Omental fat pad (tissue), 4 donors: ENCODE results near the gene PSMD11. TPM values are rescaled to one million over a fixed set of nuclear protein-coding genes. Genes with fewer than 3 reads are reported as not detected.
"Not testable (repeated sequence)": the region's sequence is repeated elsewhere in the genome, so short reads cannot be mapped to it uniquely, and the experiment has no call there.

Experiments
- ATAC-seq: fragments of 150-250 bp; one replicate; pipeline ENCODE4 v1.9.1; 2016; ENCODE audit warnings: mild to moderate bottlenecking, moderate library complexity; ENCODE audit not compliant: low FRiP score
- DNase-seq: peaks from one replicate; pipeline ENCODE4 v3.0.0-alpha.2; 2019; ENCODE audit warnings: low spot score
- total RNA-seq, 4 donors: library from RNA; depleted of rRNA; stranded (reverse); fragments of >200 nt; gene quantifications; one replicate each; pipeline ENCODE4 v1.1.0, GENCODE V29; 2016
- TF ChIP-seq, protein P1 (sequence below), 3 donors: fragments of 450-650 bp; IDR thresholded peaks; one replicate each; pipeline ENCODE4 v1.5.1; 2016 to 2017; ENCODE audit warnings: antibody characterized with exemption in 3 of 3, mild to moderate bottlenecking in 3 of 3, moderate library complexity in 2 of 3

PSMD11 gene
- total RNA-seq, 4 donors from 2014 or later, result 58.2 to 114 (median 67.0) TPM

DNA sequence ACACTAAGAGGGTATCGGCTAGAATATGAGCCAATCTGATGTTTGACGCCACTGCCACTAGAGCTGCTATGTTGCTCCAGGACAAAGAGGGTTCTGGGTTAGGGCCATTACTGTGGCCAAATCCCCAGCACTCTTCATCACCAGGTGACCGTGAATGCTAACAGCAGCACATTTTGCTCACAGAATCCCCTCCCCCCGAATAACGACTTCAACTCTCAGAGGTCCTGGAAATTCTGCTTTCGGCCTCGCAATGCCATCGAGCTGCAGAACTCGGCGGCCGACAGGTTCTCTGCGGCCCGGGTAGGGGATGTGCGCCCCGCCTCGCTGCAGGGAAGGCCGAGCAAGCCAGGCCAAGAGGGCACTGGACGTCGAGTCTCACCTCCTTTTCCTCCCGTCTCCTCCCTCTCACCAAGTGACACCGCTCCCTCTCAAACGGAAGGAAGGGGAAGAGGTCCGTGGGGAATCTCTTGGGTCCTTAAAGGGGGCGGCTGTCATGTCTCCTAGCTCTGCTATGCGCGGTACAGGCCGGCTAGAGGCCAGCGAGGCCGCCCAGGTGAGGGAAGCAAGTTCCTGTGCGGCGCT, 74.4 kb downstream of the PSMD11 start:
- TF ChIP-seq, protein P1, sequence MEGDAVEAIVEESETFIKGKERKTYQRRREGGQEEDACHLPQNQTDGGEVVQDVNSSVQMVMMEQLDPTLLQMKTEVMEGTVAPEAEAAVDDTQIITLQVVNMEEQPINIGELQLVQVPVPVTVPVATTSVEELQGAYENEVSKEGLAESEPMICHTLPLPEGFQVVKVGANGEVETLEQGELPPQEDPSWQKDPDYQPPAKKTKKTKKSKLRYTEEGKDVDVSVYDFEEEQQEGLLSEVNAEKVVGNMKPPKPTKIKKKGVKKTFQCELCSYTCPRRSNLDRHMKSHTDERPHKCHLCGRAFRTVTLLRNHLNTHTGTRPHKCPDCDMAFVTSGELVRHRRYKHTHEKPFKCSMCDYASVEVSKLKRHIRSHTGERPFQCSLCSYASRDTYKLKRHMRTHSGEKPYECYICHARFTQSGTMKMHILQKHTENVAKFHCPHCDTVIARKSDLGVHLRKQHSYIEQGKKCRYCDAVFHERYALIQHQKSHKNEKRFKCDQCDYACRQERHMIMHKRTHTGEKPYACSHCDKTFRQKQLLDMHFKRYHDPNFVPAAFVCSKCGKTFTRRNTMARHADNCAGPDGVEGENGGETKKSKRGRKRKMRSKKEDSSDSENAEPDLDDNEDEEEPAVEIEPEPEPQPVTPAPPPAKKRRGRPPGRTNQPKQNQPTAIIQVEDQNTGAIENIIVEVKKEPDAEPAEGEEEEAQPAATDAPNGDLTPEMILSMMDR (IDR thresholded peaks at IDR 0.05), result no peak
- no peak for ATAC-seq

DNA sequence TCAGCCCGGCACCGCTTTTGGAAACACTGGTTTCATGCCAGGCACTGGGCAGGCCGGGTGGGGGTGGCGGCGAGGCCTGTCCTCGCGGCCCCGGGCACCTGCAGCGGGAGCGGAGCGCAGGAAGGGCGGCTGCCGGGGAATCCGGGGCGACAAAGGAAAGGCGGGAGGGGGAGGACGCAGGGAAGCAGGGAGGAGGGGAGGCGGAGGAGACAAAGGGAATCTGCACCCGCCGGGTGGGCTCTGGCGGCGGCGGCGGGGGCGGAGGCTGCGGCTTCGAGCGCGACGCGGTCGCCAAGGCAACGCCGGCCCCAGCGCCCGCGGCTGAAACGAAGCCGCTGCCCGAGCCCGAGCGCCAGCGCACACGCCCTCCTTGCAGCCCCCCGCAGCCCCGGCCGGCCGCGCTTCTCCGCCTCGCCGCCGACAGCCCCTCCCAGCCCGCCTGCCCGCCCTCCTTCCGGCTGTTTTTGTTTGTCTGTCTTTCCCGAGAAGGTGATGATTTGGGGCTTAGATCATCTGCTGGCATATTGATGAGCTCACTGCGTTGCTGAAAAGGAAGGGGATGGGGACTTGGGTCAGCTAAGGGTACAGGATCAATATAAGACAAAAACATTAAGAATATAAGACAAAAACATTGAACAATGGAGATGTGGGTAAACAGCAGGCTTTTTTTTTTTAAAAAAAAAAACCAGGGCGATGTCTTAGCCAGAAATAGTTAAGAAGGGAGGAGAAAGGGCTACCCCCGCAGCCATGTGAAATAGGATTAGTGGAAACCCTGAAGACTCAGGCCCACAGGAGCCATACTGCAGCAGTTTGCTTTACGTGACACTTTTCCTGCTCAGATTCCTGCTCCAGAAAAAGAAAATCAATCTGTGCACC, 75.2 kb downstream of the PSMD11 start:
- ATAC-seq (peak; percentile 71), DNase-seq (no peak)
- TF ChIP-seq, protein P1 (IDR thresholded peaks at IDR 0.05), result no peak

More for the DNA sequence above, 74.4 kb downstream of the PSMD11 start:
- no peak for DNase-seq

DNA sequence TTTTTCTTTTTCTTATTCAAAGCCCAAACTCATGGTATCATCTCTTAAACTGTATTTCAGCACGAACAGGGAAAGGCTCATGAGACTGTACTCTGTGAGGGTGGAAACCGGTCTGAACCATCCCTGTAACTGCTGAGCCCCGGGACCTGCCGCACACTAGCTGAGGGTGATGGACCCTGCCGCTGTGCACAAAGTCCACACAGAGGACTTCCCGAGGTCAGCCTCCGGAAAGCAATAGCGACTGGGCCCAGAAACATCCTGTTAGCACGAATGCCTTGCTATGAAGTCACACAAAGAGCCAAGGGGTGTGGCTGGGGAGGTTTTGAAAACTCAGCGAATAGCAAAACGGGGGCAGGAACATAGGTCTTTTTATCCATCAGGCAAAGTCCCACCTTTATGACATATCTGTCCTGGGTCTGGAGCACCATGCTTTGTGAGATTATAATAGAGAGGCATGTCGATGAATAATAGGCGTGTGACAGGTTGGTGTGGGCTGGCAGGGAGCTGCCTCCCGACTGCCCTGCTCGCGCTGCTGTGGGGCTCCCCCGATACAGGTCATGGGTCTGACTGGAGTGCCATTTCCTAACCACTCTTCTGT, 75.9 kb downstream of the PSMD11 start:
- ATAC-seq (no peak), DNase-seq (no peak)
- TF ChIP-seq, protein P1 (IDR thresholded peaks at IDR 0.05), result no peak

DNA sequence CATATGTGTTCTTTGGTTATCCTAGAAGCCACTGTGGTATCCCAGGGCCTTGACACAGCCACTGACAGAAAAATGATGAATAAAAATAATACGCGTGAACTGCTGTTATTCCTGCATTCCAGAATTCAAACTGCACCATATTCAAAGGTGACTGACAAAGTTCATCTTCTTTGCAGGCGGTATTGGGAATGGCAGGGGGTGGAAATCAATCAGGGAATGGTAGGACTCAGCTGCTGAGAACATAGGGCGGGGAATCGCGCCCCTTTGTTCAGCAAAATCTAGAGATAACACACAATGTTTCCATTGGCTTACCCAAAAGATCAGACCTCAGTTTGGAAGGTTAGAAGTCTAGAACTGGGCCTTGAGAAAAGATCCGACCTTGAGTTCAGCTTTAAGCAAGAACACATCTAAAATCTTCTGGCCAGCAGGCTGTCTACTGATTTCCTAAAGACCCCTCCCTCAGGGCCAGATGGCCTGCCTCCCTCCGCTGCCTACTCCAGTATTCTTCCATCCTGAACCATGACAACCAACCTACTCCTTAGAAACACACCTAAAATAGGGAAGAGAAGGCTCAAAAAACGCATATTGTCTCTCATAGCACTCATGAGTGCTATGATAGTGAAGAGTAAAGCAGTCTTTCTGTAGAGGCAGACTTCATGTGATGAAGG, 76.6 kb downstream of the PSMD11 start:
- TF ChIP-seq, protein P1 (IDR thresholded peaks at IDR 0.05), result no peak
- ATAC-seq, result no peak
- DNase-seq, result no peak

DNA sequence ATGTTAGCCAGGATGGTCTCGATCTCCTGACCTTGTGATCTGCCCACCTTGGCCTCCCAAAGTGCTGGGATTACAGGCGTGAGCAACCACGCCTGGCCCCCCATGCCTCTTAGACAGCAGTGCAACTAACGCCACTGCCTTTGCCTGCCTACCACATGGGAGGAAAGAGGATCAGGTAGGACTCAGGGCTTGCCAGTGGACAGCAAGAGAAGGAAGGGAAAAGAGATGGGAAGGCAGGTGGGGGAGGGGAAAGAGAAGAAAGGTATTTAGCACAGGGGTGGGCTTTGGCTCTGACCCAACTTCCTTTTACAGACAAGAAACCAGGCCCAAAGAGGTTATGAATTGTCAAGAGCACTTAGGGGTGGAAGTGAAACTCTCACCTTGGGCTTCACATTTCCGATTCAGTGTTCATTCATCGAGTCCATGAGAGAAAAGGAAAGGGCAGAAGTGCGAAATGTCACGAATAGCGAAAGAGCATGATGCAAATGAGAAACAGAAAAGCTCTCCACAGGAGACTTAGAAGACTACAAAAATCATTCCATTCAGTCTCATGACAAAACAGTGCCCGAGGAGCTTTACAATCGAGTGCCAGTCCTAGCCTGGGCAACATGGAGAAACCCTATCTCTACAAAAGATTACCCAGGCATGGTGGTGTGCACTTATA, 78.8 kb downstream of the PSMD11 start:
- no peak for ATAC-seq
- DNase-seq, result no peak
- TF ChIP-seq, protein P1 (IDR thresholded peaks at IDR 0.05), result no peak

DNA sequence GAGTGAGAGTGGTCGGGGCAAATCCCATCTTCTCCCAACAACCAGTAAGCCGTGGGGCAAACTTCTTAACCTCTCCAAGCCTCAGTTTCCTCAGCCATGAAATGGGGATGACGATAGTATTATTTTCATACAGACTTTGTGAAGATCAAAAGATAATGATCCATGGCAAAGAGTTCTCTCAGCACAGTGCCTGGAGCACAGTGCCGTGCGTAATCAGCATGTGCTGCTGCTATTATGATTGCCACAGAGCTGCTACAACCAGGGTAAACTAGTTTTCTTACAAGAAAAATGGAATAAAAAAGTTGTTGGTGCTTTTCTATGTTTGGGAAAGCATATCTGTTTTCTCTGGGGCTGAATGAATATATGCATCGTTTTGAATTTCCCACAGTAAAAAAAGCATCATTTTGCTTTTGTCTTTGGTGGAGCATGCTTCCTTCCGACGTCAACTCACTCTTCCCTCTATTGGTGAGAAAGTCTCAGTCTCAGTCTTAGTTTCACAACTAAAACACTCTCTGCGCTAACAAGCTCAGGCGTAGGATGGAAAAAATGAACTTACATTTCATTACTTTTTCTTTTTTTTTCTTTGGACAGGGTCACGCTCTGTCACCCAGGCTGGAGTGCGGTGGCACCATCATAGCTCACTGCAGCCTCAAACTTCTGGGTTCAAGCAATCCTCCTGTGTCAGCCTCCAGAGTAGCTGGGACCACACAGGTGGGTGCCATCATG, 79.7 kb downstream of the PSMD11 start:
- TF ChIP-seq, protein P1 (IDR thresholded peaks at IDR 0.05), result no peak
- ATAC-seq, result no peak
- DNase-seq, result no peak

DNA sequence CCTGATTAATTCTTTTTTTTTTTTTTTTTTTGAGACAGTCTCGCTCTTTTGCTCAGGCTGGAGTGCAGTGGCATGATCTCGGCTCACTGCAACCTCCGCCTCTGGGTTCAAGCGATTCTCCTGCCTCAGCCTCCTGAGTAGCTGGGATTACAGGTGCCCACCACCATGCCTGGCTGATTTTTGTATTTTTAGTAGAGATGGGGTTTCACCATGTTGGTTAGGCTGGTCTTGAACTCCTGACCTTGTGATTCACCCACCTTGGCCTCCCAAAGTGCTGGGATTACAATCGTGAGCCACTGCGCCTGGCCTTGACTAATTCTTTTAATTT, 80.2 kb downstream of the PSMD11 start:
- not testable (repeated sequence) for ATAC-seq, DNase-seq
